HG03135 (cell line): ENCODE measurements around the gene FHOD3.

Source experiments
- ATAC-seq: cut with Tn5 transposase; IDR thresholded peaks from one replicate; pipeline ENCODE4 v1.9.1; 2021; ENCODE audit warnings: mild to moderate bottlenecking, moderate library complexity; ENCODE audit not compliant: unreplicated experiment

Gene FHOD3

GRCh38 chr18:36505665-36506064, 208.2 kb downstream of the FHOD3 start:
- no peak for ATAC-seq

GRCh38 chr18:36509646-36510197, 212.2 kb downstream of the FHOD3 start:
- ATAC-seq: no peak

GRCh38 chr18:36511791-36512352, 214.4 kb downstream of the FHOD3 start:
- ATAC-seq: no peak

GRCh38 chr18:36513556-36513955, 216.0 kb downstream of the FHOD3 start:
- ATAC-seq: no peak

GRCh38 chr18:36514778-36515177, 217.3 kb downstream of the FHOD3 start:
- no peak for ATAC-seq

- no peak for ATAC-seq
Measured at GRCh38 chr18:36516258-36516657, 218.7 kb downstream of the FHOD3 start.

GRCh38 chr18:36516726-36517125, 219.2 kb downstream of the FHOD3 start:
- no peak for ATAC-seq

GRCh38 chr18:36518839-36519238, 221.3 kb downstream of the FHOD3 start:
- ATAC-seq: no peak

- ATAC-seq: no peak
Measured at GRCh38 chr18:36519358-36519757, 221.8 kb downstream of the FHOD3 start.

- ATAC-seq: no peak
Measured at GRCh38 chr18:36522509-36522908, 225.0 kb downstream of the FHOD3 start.

- no peak for ATAC-seq
Measured at GRCh38 chr18:36525913-36526312, 228.4 kb downstream of the FHOD3 start.

GRCh38 chr18:36526611-36527010, 229.1 kb downstream of the FHOD3 start:
- ATAC-seq: no peak

- ATAC-seq: no peak
Measured at GRCh38 chr18:36527051-36527450, 229.5 kb downstream of the FHOD3 start.

- no peak for ATAC-seq
Measured at GRCh38 chr18:36527740-36528455, 230.4 kb downstream of the FHOD3 start.

- ATAC-seq: no peak
Measured at GRCh38 chr18:36529747-36530146, 232.2 kb downstream of the FHOD3 start.

GRCh38 chr18:36530676-36531405, 233.3 kb downstream of the FHOD3 start:
- ATAC-seq: no peak

GRCh38 chr18:36531636-36532035, 234.1 kb downstream of the FHOD3 start:
- ATAC-seq: no peak

- no peak for ATAC-seq
Measured at GRCh38 chr18:36532394-36532793, 234.9 kb downstream of the FHOD3 start.

GRCh38 chr18:36532815-36533214, 235.3 kb downstream of the FHOD3 start:
- ATAC-seq: no peak

GRCh38 chr18:36533446-36534153, 236.1 kb downstream of the FHOD3 start:
- no peak for ATAC-seq

GRCh38 chr18:36534154-36534688, 236.7 kb downstream of the FHOD3 start:
- no peak for ATAC-seq
